ENCODE results near the gene ITGB4.

The ITGB4 gene

DNA sequence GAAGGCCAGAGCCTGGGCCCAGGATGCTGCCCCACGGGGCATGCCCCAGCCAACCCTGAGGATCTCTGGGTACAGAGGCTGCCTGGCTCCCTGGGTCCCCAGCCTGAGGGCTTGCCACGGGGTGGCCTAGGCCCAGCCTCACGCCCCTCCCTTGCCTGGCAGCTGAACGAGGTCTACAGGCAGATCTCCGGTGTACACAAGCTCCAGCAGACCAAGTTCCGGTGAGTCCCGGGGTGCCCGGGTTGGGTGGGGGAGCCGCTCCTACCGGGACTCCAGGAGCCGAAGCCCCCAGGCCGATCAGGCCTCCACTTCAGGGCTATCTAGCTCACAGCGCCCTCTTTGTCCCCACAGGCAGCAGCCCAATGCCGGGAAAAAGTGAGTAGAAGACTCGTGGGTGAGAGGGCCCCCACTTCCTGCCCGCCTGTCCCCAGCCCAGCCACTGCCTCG, 19.4 kb downstream of the ITGB4 start:
- no peak for TF ChIP-seq CTCF (IDR thresholded peaks at IDR 0.05)

- no peak for TF ChIP-seq CTCF (IDR thresholded peaks at IDR 0.05)
Observed at GRCh38 chr17:75742337-75742736, 21.1 kb downstream of the ITGB4 start.

GRCh38 chr17:75743625-75744206, 22.5 kb downstream of the ITGB4 start:
- no peak for TF ChIP-seq CTCF (IDR thresholded peaks at IDR 0.05)

DNA sequence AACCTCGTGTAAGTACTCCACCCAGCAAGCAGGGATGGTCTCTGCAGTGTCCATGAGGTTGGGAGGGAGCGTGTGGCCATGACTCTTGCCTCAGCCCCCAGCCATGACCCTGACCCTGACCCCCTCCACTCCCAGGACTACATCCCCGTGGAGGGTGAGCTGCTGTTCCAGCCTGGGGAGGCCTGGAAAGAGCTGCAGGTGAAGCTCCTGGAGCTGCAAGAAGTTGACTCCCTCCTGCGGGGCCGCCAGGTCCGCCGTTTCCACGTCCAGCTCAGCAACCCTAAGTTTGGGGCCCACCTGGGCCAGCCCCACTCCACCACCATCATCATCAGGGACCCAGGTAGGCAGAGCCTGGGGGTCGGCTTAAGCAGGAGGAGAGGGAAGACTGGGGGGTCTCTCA, 27.4 kb downstream of the ITGB4 start:
- TF ChIP-seq CTCF (IDR thresholded peaks at IDR 0.05): no peak

GRCh38 chr17:75749545-75750389, 28.5 kb downstream of the ITGB4 start:
- peak; percentile 89 for TF ChIP-seq CTCF (IDR thresholded peaks at IDR 0.05)

- TF ChIP-seq CTCF (IDR thresholded peaks at IDR 0.05): no peak
Observed at GRCh38 chr17:75750661-75751423, 29.6 kb downstream of the ITGB4 start.

DNA sequence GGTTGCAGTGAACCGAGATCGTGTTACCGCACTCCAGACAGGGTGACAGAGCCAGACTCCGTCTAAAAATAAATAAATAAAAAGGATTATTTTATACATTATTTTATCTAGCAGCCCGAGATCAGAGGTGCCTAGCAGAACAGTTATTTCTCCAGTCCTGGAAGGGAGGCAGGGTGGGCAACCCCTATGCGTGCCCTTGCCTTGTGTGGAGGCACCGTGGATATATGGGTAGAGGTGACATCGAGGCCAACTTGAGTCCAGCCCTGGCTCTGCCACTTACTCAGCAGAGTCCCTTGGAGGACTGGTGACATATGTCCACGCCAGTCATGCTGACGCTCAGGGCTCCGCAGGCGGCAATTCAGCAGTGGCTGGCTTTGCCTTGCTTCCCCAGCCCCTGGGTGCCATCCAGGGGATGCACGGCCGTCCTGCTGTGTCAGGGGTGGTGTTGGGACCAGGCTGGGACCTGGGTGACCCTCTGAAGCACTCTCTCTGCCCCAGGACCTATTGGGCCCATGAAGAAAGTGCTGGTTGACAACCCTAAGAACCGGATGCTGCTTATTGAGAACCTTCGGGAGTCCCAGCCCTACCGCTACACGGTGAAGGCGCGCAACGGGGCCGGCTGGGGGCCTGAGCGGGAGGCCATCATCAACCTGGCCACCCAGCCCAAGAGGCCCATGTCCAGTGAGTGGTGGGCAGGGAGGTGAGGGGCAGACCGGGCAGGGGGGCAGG, 30.6 kb downstream of the ITGB4 start:
- no peak for TF ChIP-seq CTCF (IDR thresholded peaks at IDR 0.05)

Measured in LNCAP (cell line).